GM19372 (cell line): ENCODE measurements around the gene PSMD14.
A peak's percentile ranks its signal among the peaks of the same experiment; 100 is the strongest.
"Not testable (repeated sequence)": the region's sequence is repeated elsewhere in the genome, so short reads cannot be mapped to it uniquely, and the experiment has no call there.

Experiments
- ATAC-seq: cut with Tn5 transposase; IDR thresholded peaks from one replicate; pipeline ENCODE4 v1.9.1; 2021; ENCODE audit warnings: mild to moderate bottlenecking, low read depth, moderate library complexity; ENCODE audit not compliant: unreplicated experiment

PSMD14 gene

DNA sequence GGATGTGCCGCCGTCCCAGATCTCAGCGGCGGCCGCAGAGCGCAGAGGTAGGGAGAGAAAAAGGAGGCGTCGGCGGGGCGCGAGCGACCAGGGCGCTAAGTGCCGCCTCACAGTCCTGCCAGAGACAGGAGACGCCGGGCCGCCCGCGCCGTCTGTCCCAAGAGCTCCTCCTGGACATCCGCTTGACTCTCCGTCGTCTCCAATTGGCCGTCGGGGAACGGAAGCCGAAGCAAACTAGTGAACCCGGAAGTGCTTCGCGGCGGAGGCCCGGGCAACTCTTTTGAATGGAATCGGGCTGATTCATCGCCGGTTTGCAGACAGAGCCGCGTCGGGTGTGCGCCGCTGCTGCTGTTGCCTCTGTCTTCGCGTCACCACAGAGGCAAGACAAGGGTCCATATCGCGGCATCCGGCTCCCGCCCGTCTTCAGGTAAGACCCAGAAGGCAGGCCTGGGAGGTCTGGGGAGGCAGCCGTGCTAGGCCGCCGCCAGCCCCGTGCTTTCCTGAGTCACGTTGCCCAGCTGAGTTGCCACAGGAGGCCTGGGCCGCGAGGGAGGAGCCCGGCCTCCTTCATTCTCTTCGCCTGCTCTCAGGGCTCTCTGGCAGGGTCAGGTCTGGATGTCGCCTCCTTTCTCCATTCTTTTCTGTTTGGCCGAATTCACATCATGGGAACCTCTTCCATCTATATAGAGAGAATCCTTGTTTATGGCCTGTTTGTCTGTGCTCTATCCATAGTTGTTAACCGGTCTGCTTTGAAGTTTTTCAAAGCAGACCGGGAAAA lies at the start of gene PSMD14:
Gene PSMD14 (plus strand): TSS at position 248 of the 778 bp plus-strand sequence. CDS start 10,401 bp downstream, outside the sequence.
- ATAC-seq: peak; percentile 96

- no peak for ATAC-seq
These were observed 42.4 kb upstream of the PSMD14 start for GRCh38 chr2:161265874-161266273.

- no peak for ATAC-seq
These were observed 39.1 kb upstream of the PSMD14 start for GRCh38 chr2:161269111-161269510.

- no peak for ATAC-seq
These were observed 35.0 kb upstream of the PSMD14 start for GRCh38 chr2:161273038-161273760.

GRCh38 chr2:161278564-161279229 lies 29.5 kb upstream of the PSMD14 start:
- ATAC-seq: not testable (repeated sequence)

DNA sequence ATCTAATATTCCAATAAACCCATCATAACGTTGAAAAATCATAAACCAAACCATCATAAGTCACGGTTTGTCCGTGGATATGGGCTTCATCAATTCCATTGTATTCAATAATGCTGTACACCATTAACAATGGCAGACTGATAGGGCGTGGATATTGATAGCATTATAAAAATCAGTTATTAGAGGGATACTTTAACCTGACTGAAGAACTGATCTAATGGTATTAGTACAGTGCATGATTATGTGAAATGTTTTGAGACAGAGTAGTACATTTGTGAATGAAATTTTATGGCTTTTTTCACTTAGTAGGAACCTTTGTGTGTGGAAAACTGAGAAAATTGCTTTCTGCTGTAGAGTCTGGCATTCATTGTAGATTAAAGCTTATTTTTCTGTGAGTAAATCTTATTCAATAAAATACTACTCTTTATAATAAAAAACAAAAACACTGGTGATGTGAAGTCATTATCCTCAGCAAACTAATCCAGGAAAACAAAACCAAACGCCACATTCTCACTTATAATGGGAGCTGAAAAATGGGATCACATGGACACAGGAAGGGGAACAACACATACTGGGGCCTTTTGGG lies 28.9 kb upstream of the PSMD14 start:
- ATAC-seq: not testable (repeated sequence)

- ATAC-seq: not testable (repeated sequence)
These were observed 27.3 kb upstream of the PSMD14 start for GRCh38 chr2:161280906-161281323.

GRCh38 chr2:161281615-161282310 lies 26.5 kb upstream of the PSMD14 start:
- ATAC-seq: not testable (repeated sequence)

DNA sequence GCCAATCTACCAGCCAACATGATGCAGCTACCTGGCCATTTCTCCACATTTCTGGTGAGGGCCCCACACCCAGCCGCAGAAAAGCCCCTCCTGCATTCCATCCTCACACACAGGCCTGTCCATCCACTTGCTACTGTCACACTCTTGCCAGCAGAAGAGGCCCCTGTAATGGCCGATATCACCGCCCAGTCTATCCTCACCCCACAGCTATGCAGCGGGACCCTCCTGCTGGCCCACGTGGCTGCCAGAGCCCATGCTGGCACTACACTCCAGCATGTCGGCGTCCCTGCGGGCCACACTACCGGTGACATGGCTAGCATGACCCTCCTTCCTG lies 25.9 kb upstream of the PSMD14 start:
- not testable (repeated sequence) for ATAC-seq

- no peak for ATAC-seq
These were observed 24.3 kb upstream of the PSMD14 start for GRCh38 chr2:161283926-161284325.

- no peak for ATAC-seq
These were observed 4.6 kb upstream of the PSMD14 start for GRCh38 chr2:161303535-161304050.

DNA sequence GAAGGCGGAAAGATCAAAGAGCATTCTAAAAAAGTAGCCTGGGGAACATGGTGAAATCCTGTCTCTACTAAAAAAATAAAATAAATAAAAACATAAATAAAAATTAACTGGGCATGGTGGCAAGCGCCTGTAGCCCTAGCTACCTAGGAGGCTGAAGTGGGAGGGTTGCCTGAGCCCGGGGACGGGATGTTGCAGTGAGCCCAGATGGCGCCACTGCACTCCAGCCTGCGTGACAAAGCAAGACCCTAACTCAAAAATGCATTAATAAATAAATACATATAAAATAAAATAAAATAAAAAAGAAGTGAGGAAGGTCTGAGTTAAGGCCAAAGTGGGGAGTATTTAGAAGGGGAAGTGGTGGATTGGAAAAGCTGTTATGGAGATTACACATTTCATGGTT lies 1.3 kb upstream of the PSMD14 start:
- no peak for ATAC-seq

DNA sequence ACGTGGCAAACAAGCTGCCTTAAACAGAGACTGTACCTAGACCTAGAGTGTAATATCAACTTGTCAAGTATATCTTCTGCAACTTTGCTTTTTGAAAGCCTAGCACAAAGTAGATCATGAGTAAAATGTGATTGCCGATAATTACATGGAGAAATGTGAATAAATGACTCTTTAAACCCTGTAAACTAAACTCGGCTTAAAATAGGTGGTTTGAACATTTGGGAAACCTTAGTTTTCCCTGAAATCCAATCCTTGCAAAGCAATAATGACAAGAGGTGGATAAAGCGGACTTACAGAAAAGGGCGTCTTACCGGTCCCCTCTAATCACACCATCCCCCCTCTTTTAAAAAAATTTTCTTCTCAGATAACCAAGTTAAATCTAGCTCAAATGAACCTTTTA lies 549 bp upstream of the PSMD14 start:
- ATAC-seq: no peak

DNA sequence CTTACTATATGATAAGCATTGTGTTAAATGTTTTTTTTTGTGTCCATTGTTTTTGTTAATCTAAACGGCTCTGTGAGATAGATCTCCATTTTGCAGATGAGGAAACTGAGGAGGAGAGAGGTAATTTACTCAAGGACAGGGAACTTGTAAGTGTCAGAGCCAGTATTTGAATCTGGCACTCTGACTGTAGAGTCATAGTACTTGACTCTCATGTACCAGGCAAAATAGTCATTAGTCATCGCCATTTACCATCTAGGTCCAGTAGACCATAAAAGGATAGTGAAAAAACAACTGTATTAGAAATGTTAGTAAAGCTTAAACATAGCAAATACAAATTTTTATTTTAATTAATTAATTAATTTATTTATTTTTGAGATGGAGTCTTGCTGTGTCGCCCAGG lies 4.8 kb downstream of the PSMD14 start:
- no peak for ATAC-seq

- no peak for ATAC-seq
These were observed 7.2 kb downstream of the PSMD14 start for GRCh38 chr2:161315380-161315779.

DNA sequence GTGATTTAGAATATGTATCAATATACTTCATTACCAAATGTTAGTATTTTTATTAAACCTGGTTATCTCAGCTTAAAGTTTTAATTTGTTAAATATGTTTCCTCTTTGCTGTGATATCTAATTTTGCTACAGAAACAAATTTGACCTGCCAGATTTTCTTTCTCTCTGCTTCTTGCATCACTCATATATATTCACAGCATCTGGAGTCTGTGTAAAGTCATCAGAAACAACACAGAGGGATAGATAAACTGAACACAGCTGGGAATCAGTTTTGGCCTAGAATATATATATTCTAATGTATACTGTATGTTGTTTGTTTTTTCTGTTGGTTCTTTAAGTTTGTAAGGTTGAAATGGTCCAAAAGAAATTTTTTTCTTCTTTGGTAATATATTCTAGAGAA lies 8.5 kb downstream of the PSMD14 start:
- ATAC-seq: no peak

- ATAC-seq: no peak
These were observed 13.9 kb downstream of the PSMD14 start for GRCh38 chr2:161321944-161322648.

GRCh38 chr2:161324876-161325275 lies 16.7 kb downstream of the PSMD14 start:
- no peak for ATAC-seq

GRCh38 chr2:161327582-161327981 lies 19.4 kb downstream of the PSMD14 start:
- no peak for ATAC-seq
